GM23248 (cell line): ENCODE measurements around the gene RFTN1.

Experiments
- EZH2 ChIP-seq: fragments of 200-600 bp; sonication (generic); IDR thresholded peaks from 2 replicates; pipeline ENCODE4 v1.6.1; 2018; ENCODE audit warnings: antibody characterized with exemption, mild to moderate bottlenecking; ENCODE audit not compliant: insufficient read depth, poor library complexity, severe bottlenecking
- EZH2phosphoT487 ChIP-seq: fragments of 200-600 bp; sonication (generic); IDR thresholded peaks from 2 replicates; pipeline ENCODE4 v1.6.1; 2018; ENCODE audit warnings: antibody characterized with exemption, moderate library complexity, mild to moderate bottlenecking, low read depth; ENCODE audit not compliant: insufficient read depth

GRCh38 chr3:16439848-16440708, 73.4 kb downstream of the RFTN1 start:
- TF ChIP-seq EZH2, result no peak
- no peak for TF ChIP-seq EZH2phosphoT487
